ENCODE results near the gene PXDC1.
"Not testable (repeated sequence)": the region's sequence is repeated elsewhere in the genome, so short reads cannot be mapped to it uniquely, and the experiment has no call there.

Gene PXDC1

GRCh38 chr6:3782876-3783832 is 31.6 kb upstream of the PXDC1 start:
- peak in 1 of 2 experiments; percentile 43 for DNase-seq (ENCODE audit: low read depth in 2 of 2)

GRCh38 chr6:3781504-3781903 is 30.0 kb upstream of the PXDC1 start:
- DNase-seq (ENCODE audit: low read depth in 2 of 2), result no peak

GRCh38 chr6:3779574-3779849 is 28.0 kb upstream of the PXDC1 start:
- DNase-seq (ENCODE audit: low read depth in 2 of 2), result no peak

- no peak for DNase-seq (ENCODE audit: low read depth in 2 of 2)
These were observed 27.4 kb upstream of the PXDC1 start for GRCh38 chr6:3778701-3779573.

GRCh38 chr6:3777730-3778461 is 26.4 kb upstream of the PXDC1 start:
- DNase-seq (ENCODE audit: low read depth in 2 of 2), result no peak

GRCh38 chr6:3776881-3777507 is 25.5 kb upstream of the PXDC1 start:
- DNase-seq (ENCODE audit: low read depth in 2 of 2), result no peak

- no peak for DNase-seq (ENCODE audit: low read depth in 2 of 2)
These were observed 24.3 kb upstream of the PXDC1 start for GRCh38 chr6:3775847-3776246.

- DNase-seq (ENCODE audit: low read depth in 2 of 2), result no peak
These were observed 23.9 kb upstream of the PXDC1 start for GRCh38 chr6:3775386-3775785.

GRCh38 chr6:3773678-3774298 is 22.3 kb upstream of the PXDC1 start:
- no peak for DNase-seq (ENCODE audit: low read depth in 2 of 2)

- DNase-seq (ENCODE audit: low read depth in 2 of 2), result not testable (repeated sequence)
These were observed 20.9 kb upstream of the PXDC1 start for GRCh38 chr6:3772127-3772999.

- DNase-seq (ENCODE audit: low read depth in 2 of 2), result no peak
These were observed 20.0 kb upstream of the PXDC1 start for GRCh38 chr6:3771407-3772011.

GRCh38 chr6:3770023-3770720 is 18.7 kb upstream of the PXDC1 start:
- DNase-seq (ENCODE audit: low read depth in 2 of 2), result no peak

- no peak for DNase-seq (ENCODE audit: low read depth in 2 of 2)
These were observed 18.1 kb upstream of the PXDC1 start for GRCh38 chr6:3769610-3770009.

- DNase-seq (ENCODE audit: low read depth in 2 of 2), result no peak
These were observed 17.0 kb upstream of the PXDC1 start for GRCh38 chr6:3768502-3768901.

GRCh38 chr6:3767483-3767882 is 16.0 kb upstream of the PXDC1 start:
- not testable (repeated sequence) for DNase-seq (ENCODE audit: low read depth in 2 of 2)

GRCh38 chr6:3766214-3766613 is 14.7 kb upstream of the PXDC1 start:
- peak in 1 of 2 experiments; percentile 41 for DNase-seq (ENCODE audit: low read depth in 2 of 2)

- no peak for DNase-seq (ENCODE audit: low read depth in 2 of 2)
These were observed 13.9 kb upstream of the PXDC1 start for GRCh38 chr6:3765415-3765814.

GRCh38 chr6:3764516-3765335 is 13.2 kb upstream of the PXDC1 start:
- no peak for DNase-seq (ENCODE audit: low read depth in 2 of 2)
